CD8-positive, alpha-beta memory T cell (primary cell): ENCODE measurements around the gene ADAMTS18. TPM values are rescaled to one million over a fixed set of nuclear protein-coding genes. Genes with fewer than 3 reads are reported as not detected.
"Not testable (repeated sequence)": the region's sequence is repeated elsewhere in the genome, so short reads cannot be mapped to it uniquely, and the experiment has no call there.

ENCODE experiments used
- CTCF ChIA-PET: fragments of 350-600 bp; sonication (Branson Sonifier 250); formaldehyde crosslinking; loops from one replicate; lab custom pipeline; 2021; ENCODE audit warnings: antibody characterized with exemption; lab: Charles Lee
- POLR2A ChIA-PET: fragments of 350-600 bp; sonication (Branson Sonifier 250); formaldehyde crosslinking; loops from one replicate; lab custom pipeline; 2021; ENCODE audit warnings: antibody characterized with exemption; lab: Charles Lee
- DNase-seq, 5 donors: peaks; one replicate each; pipeline versions ENCODE4 v3.0.0 to v3.0.0-alpha.2; 2020 to 2022; ENCODE audit warnings: mixed read lengths in 1 of 5
- H3K27ac ChIP-seq: one replicate; pipeline ENCODE4 v1.7.0; 2013; ENCODE audit warnings: low read depth, mild to moderate bottlenecking, low read length, moderate library complexity
- H3K27me3 ChIP-seq: 2 replicates; pipeline ENCODE4 v1.7.0; 2013; ENCODE audit warnings: low read length, mild to moderate bottlenecking; ENCODE audit not compliant: insufficient read depth, poor library complexity, severe bottlenecking
- H3K36me3 ChIP-seq: 2 replicates; pipeline ENCODE4 v1.7.0; 2013; ENCODE audit warnings: mild to moderate bottlenecking, low read length, moderate library complexity; ENCODE audit not compliant: insufficient read depth
- H3K4me1 ChIP-seq: 2 replicates; pipeline ENCODE4 v1.7.0; 2013; ENCODE audit warnings: mild to moderate bottlenecking, low read length, moderate library complexity; ENCODE audit not compliant: insufficient read depth
- H3K4me3 ChIP-seq: 2 replicates; pipeline ENCODE4 v1.7.0; 2013; ENCODE audit warnings: mild to moderate bottlenecking, low read length
- H3K9me3 ChIP-seq: 2 replicates; pipeline ENCODE4 v1.7.0; 2013; ENCODE audit warnings: mild to moderate bottlenecking, low read length
- H3K27ac Mint-ChIP-seq, 8 donors: one replicate each; pipeline ENCODE4 v1.8.0; 2020 to 2021; ENCODE audit warnings: mixed read lengths in 8 of 8, mild to moderate bottlenecking in 6 of 8, inconsistent platforms in 3 of 8, moderate library complexity in 3 of 8
- H3K27me3 Mint-ChIP-seq, 2 donors: one replicate each; pipeline ENCODE4 v1.8.0; 2020 to 2021; ENCODE audit warnings: mixed read lengths in 2 of 2, mild to moderate bottlenecking in 1 of 2, moderate library complexity in 1 of 2
- H3K36me3 Mint-ChIP-seq, 3 donors: one replicate each; pipeline ENCODE4 v1.8.0; 2020 to 2021; ENCODE audit warnings: mixed read lengths in 3 of 3, inconsistent platforms in 1 of 3, mild to moderate bottlenecking in 1 of 3
- H3K4me1 Mint-ChIP-seq, 3 donors: one replicate each; pipeline ENCODE4 v1.8.0; 2020 to 2021; ENCODE audit warnings: mixed read lengths in 3 of 3, inconsistent platforms in 1 of 3, mild to moderate bottlenecking in 1 of 3
- H3K4me3 Mint-ChIP-seq, 7 donors: one replicate each; pipeline ENCODE4 v1.8.0; 2020 to 2021; ENCODE audit warnings: mixed read lengths in 7 of 7, mild to moderate bottlenecking in 6 of 7, moderate library complexity in 4 of 7, inconsistent platforms in 2 of 7
- H3K9me3 Mint-ChIP-seq, 5 donors: one replicate each; pipeline ENCODE4 v1.8.0; 2020 to 2022; ENCODE audit warnings: mixed read lengths in 5 of 5, mild to moderate bottlenecking in 3 of 5, moderate library complexity in 2 of 5, inconsistent platforms in 1 of 5
- polyA plus RNA-seq: library from polyadenylated mRNA; unstranded; fragments of 300-500 nt; fragmentation: Illumina TruSeq; gene quantifications from one replicate; pipeline ENCODE4 v1.2.3, GENCODE V29; 2021
- total RNA-seq, 2 experiments: library from RNA; stranded (reverse); gene quantifications; one replicate each; pipeline ENCODE4 v1.2.3, GENCODE V29; 2021

ADAMTS18 gene
- total and polyA plus RNA-seq, 3 experiments from 2014 or later: not detected

DNA sequence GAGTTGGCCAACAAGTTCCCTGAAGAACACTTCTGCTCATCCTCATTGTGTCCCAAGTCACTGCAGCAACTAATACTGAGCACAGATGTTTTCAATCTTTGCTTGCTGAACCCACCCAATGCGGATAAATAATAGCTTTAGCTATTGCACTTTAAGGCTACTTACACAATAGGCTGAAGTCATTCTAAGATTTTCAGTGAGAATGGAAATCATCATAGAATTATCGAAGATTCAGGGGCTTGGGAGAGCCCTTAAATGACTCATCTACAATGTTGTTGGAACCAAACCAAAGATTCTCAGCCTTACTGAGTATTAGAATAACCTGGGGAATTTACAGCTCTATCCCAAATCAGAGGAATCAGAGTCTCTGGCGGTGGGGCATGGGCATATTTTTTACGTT lies 184.4 kb downstream of the ADAMTS18 start:
- no peaks in the 10 kb centered on the region for H3K9me3 Mint-ChIP-seq
- CTCF ChIA-PET: interaction anchor here (2.0 kb wide), 1 partner anchor 14 kb away, joined by 6 read pairs; no protein-coding TSS in a partner anchor
- H3K4me1 Mint-ChIP-seq: no peaks in the 10 kb centered on the region
- H3K4me1 ChIP-seq: no peaks in the 10 kb centered on the region
- H3K27ac ChIP-seq: no peak overlapping the region
- H3K4me3 Mint-ChIP-seq: no peak overlapping the region
- H3K36me3 Mint-ChIP-seq: no peaks in the 10 kb centered on the region
- H3K27me3 ChIP-seq: no peaks in the 10 kb centered on the region
- no peak for DNase-seq
- POLR2A ChIA-PET: no interaction called here
- no peak overlapping the region for H3K4me3 ChIP-seq
- H3K27me3 Mint-ChIP-seq: peaks cover 0 to 6% of the 10 kb centered on the region in 2 donors
- H3K36me3 ChIP-seq: no peaks in the 10 kb centered on the region
- H3K27ac Mint-ChIP-seq: no peak overlapping the region
- H3K9me3 ChIP-seq: no peaks in the 10 kb centered on the region

DNA sequence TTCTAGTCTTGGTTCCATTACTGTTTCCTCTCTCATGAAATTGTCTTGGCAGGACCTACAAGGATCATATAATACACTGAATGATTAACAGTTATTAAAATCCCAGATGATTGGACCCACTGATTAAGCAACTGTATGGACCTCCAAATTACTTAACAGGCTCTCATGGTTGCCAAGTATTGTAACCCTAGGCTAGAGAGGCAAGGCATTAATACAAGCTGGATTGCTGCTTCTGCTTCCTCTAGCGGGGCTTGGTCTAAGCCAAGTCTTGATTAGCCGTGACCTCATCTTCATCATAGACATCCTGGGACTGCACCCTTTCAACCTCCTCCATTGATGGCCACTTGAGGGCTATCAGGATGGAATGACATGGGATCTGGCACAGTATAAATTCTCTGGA lies 188.7 kb downstream of the ADAMTS18 start:
- H3K4me1 ChIP-seq: no peaks in the 10 kb centered on the region
- H3K9me3 Mint-ChIP-seq: no peaks in the 10 kb centered on the region
- ChIA-PET CTCF (no interaction called here), POLR2A (no interaction called here)
- no peaks in the 10 kb centered on the region for H3K9me3 ChIP-seq
- H3K36me3 Mint-ChIP-seq: no peaks in the 10 kb centered on the region
- no peak for DNase-seq
- no peaks in the 10 kb centered on the region for H3K27me3 ChIP-seq
- no peaks in the 10 kb centered on the region for H3K36me3 ChIP-seq
- peaks cover 0 to 3% of the 10 kb centered on the region in 2 donors for H3K27me3 Mint-ChIP-seq
- H3K4me3 ChIP-seq: no peak overlapping the region
- no peak overlapping the region for H3K27ac ChIP-seq
- no peak overlapping the region for H3K4me3 Mint-ChIP-seq
- no peak overlapping the region for H3K27ac Mint-ChIP-seq
- no peaks in the 10 kb centered on the region for H3K4me1 Mint-ChIP-seq

GRCh38 chr16:77242471-77242870 lies 192.4 kb downstream of the ADAMTS18 start:
- H3K4me3 Mint-ChIP-seq, H3K27me3 ChIP-seq, H3K27ac ChIP-seq, H3K27ac Mint-ChIP-seq, DNase-seq, H3K36me3 ChIP-seq, CTCF ChIA-PET, H3K27me3 Mint-ChIP-seq, H3K9me3 ChIP-seq, POLR2A ChIA-PET, H3K9me3 Mint-ChIP-seq, H3K36me3 Mint-ChIP-seq, H3K4me1 Mint-ChIP-seq, H3K4me3 ChIP-seq, H3K4me1 ChIP-seq: not testable (repeated sequence)

DNA sequence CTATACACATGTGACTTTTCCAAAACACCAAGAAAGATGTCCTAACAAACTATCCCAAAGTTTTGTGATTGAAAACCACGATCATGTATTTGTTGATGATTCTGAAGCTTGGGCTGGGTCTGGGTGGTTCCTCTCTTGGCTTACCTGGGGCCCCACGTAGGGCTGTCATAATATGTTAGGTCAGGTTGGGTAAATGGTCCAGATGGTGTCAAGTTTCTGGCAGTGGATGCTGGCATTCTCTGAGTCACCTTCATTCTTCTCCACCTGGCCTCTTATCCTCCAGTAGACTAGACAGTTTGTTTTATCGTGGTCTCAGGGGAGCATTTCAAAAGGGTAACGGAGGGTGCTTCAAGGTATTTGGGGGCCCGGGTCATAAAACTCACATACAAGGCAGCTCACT lies 196.2 kb downstream of the ADAMTS18 start:
- DNase-seq: no peak
- peaks cover 10 to 28% of the 10 kb centered on the region in 2 donors for H3K27me3 Mint-ChIP-seq
- CTCF ChIA-PET: no interaction called here
- Histone ChIP-seq H3K27ac (no peak overlapping the region), H3K27me3 (no peaks in the 10 kb centered on the region), H3K36me3 (no peaks in the 10 kb centered on the region), H3K9me3 (no peaks in the 10 kb centered on the region), H3K4me1 (no peaks in the 10 kb centered on the region), H3K4me3 (no peak overlapping the region)
- H3K4me1 Mint-ChIP-seq: peaks cover 6 to 7% (median 6%) of the 10 kb centered on the region in 3 donors
- no peaks in the 10 kb centered on the region for H3K9me3 Mint-ChIP-seq
- no peaks in the 10 kb centered on the region for H3K36me3 Mint-ChIP-seq
- no peak overlapping the region for H3K4me3 Mint-ChIP-seq
- H3K27ac Mint-ChIP-seq: no peak overlapping the region
- POLR2A ChIA-PET: no interaction called here

GRCh38 chr16:77236063-77236511 lies 198.7 kb downstream of the ADAMTS18 start:
- H3K27me3 Mint-ChIP-seq: peaks cover 18 to 32% of the 10 kb centered on the region in 2 donors
- DNase-seq: peak; percentile 78 to 87 (median 79)

GRCh38 chr16:77234611-77235010 lies 200.2 kb downstream of the ADAMTS18 start:
- DNase-seq: no peak
- Histone ChIP-seq H3K27ac (no peak overlapping the region), H3K4me1 (no peaks in the 10 kb centered on the region), H3K36me3 (no peaks in the 10 kb centered on the region), H3K27me3 (no peaks in the 10 kb centered on the region), H3K9me3 (no peaks in the 10 kb centered on the region), H3K4me3 (no peak overlapping the region)
- Mint-ChIP-seq H3K4me1 (peaks cover 6 to 7% (median 6%) of the 10 kb centered on the region in 3 donors), H3K9me3 (no peaks in the 10 kb centered on the region), H3K4me3 (no peak overlapping the region), H3K27ac (no peak overlapping the region), H3K27me3 (peaks cover 23 to 37% of the 10 kb centered on the region in 2 donors), H3K36me3 (no peaks in the 10 kb centered on the region)
- ChIA-PET POLR2A (no interaction called here), CTCF (interaction anchor here (4.4 kb wide), 1 partner anchor 350 kb away, joined by 45 read pairs; no protein-coding TSS in a partner anchor)

More at GRCh38 chr16:77236063-77236511, 198.7 kb downstream of the ADAMTS18 start:
- Mint-ChIP-seq H3K4me1 (peaks cover 6 to 7% (median 6%) of the 10 kb centered on the region in 3 donors), H3K27ac (peak overlapping the region in 4 of 8 donors; percentile 17 to 64 (median 40)), H3K36me3 (no peaks in the 10 kb centered on the region), H3K4me3 (peak overlapping the region in 6 of 7 donors; percentile 57 to 82 (median 74)), H3K9me3 (no peaks in the 10 kb centered on the region)
- POLR2A ChIA-PET: no interaction called here
- H3K9me3 ChIP-seq: no peaks in the 10 kb centered on the region
- CTCF ChIA-PET: interaction anchor here (0.7 to 4.4 kb wide), 4 partner anchors 11 to 348 kb away, joined by 3 to 45 read pairs (median 4); no protein-coding TSS in a partner anchor
- H3K4me1 ChIP-seq: no peaks in the 10 kb centered on the region
- H3K27ac ChIP-seq: no peak overlapping the region
- no peak overlapping the region for H3K4me3 ChIP-seq
- H3K36me3 ChIP-seq: no peaks in the 10 kb centered on the region
- H3K27me3 ChIP-seq: no peaks in the 10 kb centered on the region

DNA sequence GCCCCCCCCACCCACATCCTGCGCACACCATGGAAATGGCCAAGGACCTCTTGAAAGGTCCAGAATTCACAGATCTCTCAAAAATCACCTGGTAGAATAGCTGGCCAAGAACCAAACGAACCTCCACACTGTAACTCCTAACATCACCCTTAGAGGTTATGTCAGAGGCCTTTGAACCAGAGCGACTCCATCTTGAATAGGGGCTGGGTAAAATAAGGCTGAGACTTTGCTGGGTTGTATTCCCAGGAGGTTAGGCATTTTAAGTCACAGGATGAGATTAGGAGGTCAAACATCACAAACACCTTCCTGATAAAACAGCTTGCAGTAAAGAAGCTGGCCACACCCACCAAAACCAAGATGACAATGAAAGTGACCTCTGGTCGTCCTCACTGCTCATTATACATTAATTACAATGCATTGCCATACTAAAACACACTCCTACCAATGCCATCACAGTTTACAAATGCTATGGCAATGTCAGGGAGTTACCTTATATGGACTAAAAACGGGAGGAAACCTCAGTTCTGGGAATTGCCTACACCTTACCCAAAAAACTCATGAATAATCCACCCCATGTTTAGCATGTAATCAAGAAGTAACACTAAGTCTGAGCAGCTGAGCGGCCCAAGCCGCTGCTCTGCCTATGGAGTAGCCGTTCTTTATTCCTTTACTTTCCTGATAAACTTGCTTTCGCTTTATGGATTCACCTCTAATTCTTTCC lies 200.9 kb downstream of the ADAMTS18 start:
- H3K4me3 ChIP-seq: no peak overlapping the region
- H3K27ac ChIP-seq: no peak overlapping the region
- Mint-ChIP-seq H3K4me1 (peaks cover 6 to 7% (median 6%) of the 10 kb centered on the region in 3 donors), H3K27ac (no peak overlapping the region), H3K4me3 (no peak overlapping the region), H3K36me3 (no peaks in the 10 kb centered on the region), H3K9me3 (no peaks in the 10 kb centered on the region), H3K27me3 (peaks cover 22 to 39% of the 10 kb centered on the region in 2 donors)
- ChIA-PET POLR2A (no interaction called here), CTCF (interaction anchor here (4.4 kb wide), 1 partner anchor 350 kb away, joined by 45 read pairs; no protein-coding TSS in a partner anchor)
- H3K4me1 ChIP-seq: no peaks in the 10 kb centered on the region
- DNase-seq: no peak
- no peaks in the 10 kb centered on the region for H3K27me3 ChIP-seq
- no peaks in the 10 kb centered on the region for H3K36me3 ChIP-seq
- H3K9me3 ChIP-seq: no peaks in the 10 kb centered on the region
